CD4-positive, alpha-beta T cell treated with Interferon alpha-2 for 1 hour (primary cell): ENCODE results near the gene SLFN12L.

ENCODE experiments used
- DNase-seq, 2 donors: peaks; one replicate each; pipeline ENCODE4 v3.0.0-alpha.2; 2020 to 2022

Gene SLFN12L

GRCh38 chr17:35428229-35428628 lies 109.2 kb downstream of the SLFN12L start:
- DNase-seq = no peak

GRCh38 chr17:35423761-35424160 lies 113.7 kb downstream of the SLFN12L start:
- no peak for DNase-seq
